ENCODE measurements around the gene FBXW11. TPM values are rescaled to one million over a fixed set of nuclear protein-coding genes. Genes with fewer than 3 reads are reported as not detected.
"Not testable (repeated sequence)": the region's sequence is repeated elsewhere in the genome, so short reads cannot be mapped to it uniquely, and the experiment has no call there.

Gene FBXW11
- total RNA-seq, 1 donor from 2014 or later: 52.7 TPM

DNA sequence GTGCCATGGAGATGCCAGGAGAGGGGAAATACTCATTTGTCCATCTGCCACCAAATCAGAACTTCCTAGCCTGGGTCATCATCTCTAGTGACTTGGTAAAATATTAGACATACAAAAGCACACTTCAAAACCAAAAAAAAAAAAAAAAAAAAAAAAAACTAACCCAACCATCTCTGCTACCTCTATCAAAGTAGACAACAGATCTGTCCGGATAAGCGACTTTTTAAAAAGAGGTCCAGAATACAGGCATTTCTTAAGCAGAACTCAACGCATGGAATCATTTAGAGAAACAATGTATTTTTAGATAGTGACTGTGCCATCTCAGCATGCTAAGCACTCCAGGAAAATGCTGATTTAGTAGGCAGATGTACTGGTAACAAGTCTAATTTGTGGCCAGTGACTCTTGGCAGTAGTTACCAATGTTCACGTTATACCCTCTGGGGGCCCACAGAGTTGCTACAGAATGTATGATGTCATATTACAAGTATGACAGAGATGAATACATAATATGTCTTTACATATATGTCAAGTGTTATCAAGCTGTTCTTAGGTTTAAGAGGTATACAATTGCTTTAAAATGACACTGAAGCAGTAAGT, 113.0 kb downstream of the FBXW11 start:
- H3K27me3 Mint-ChIP-seq: no peaks in the 10 kb centered on the region
- H3K9me3 Mint-ChIP-seq: no peaks in the 10 kb centered on the region
- DNase-seq (no peak), ATAC-seq (ENCODE audit: low read depth) (no peak)
- H3K4me1 Mint-ChIP-seq: peaks cover 2% of the 10 kb centered on the region
- POLR2A ChIA-PET: no interaction called here
- intact Hi-C loops (cut with micrococcal nuclease): no loop called here
- CTCF ChIA-PET: interaction anchor here (1.2 to 1.3 kb wide), 3 partner anchors 13 to 18 kb away, joined by 3 read pairs; no protein-coding TSS in a partner anchor
- H3K36me3 Mint-ChIP-seq (ENCODE audit: low read depth): peaks cover 84% of the 10 kb centered on the region
- TF ChIP-seq, protein P1, sequence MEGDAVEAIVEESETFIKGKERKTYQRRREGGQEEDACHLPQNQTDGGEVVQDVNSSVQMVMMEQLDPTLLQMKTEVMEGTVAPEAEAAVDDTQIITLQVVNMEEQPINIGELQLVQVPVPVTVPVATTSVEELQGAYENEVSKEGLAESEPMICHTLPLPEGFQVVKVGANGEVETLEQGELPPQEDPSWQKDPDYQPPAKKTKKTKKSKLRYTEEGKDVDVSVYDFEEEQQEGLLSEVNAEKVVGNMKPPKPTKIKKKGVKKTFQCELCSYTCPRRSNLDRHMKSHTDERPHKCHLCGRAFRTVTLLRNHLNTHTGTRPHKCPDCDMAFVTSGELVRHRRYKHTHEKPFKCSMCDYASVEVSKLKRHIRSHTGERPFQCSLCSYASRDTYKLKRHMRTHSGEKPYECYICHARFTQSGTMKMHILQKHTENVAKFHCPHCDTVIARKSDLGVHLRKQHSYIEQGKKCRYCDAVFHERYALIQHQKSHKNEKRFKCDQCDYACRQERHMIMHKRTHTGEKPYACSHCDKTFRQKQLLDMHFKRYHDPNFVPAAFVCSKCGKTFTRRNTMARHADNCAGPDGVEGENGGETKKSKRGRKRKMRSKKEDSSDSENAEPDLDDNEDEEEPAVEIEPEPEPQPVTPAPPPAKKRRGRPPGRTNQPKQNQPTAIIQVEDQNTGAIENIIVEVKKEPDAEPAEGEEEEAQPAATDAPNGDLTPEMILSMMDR (IDR thresholded peaks at IDR 0.05): no peak
- no peak overlapping the region for H3K27ac Mint-ChIP-seq
- no peak overlapping the region for H3K4me3 Mint-ChIP-seq

DNA sequence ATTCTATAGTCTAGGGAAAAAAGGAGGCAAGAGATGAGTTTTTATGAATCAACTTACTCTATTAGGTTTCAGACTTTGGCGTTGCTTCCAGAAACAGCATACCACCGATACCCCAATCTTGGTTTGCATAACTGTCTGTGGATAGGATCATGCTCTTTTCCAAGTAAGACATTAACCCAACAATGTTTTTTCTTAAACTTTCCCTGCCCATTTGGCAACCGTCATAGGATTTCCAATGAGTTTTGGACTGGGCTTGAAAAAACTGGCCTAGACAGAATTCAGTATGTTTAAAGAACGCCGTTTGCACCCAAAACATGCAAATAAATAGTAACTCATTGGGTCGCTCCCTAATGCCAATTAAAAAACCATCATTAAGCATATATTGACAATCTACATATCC, 114.8 kb downstream of the FBXW11 start:
- H3K27ac Mint-ChIP-seq: no peak overlapping the region
- intact Hi-C loops (cut with micrococcal nuclease): no loop called here
- DNase-seq: no peak
- no peaks in the 10 kb centered on the region for H3K9me3 Mint-ChIP-seq
- no peak overlapping the region for H3K4me3 Mint-ChIP-seq
- no peak for ATAC-seq (ENCODE audit: low read depth)
- ChIA-PET CTCF (no interaction called here), POLR2A (no interaction called here)
- TF ChIP-seq, protein P1 (IDR thresholded peaks at IDR 0.05): no peak
- no peaks in the 10 kb centered on the region for H3K27me3 Mint-ChIP-seq
- H3K36me3 Mint-ChIP-seq (ENCODE audit: low read depth): peaks cover 77% of the 10 kb centered on the region
- H3K4me1 Mint-ChIP-seq: peaks cover 2% of the 10 kb centered on the region

DNA sequence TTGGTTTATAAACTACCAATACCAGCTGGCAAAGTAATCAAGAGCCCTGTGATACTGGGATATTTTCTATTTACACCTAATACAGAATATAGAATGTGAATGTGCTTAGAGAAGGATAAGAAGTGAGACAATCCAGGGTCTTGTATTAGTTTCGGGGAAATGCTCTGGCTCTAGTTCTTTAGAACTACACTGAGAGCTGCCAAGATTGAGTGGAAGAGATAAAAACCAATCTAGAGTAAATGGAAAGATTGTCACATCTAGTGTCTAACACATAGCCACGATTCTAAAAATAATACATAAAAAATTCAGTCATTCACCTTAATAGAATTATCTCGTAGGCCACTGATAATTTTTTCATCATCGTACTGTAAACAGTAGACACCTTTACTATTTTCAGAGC, 115.3 kb downstream of the FBXW11 start:
- H3K27me3 Mint-ChIP-seq: no peaks in the 10 kb centered on the region
- POLR2A ChIA-PET: no interaction called here
- H3K4me1 Mint-ChIP-seq: no peaks in the 10 kb centered on the region
- ATAC-seq (ENCODE audit: low read depth) (no peak), DNase-seq (no peak)
- CTCF ChIA-PET: interaction anchor here (1.0 kb wide), 1 partner anchor 18 kb away, joined by 3 read pairs; no protein-coding TSS in a partner anchor
- no peak overlapping the region for H3K27ac Mint-ChIP-seq
- peaks cover 74% of the 10 kb centered on the region for H3K36me3 Mint-ChIP-seq (ENCODE audit: low read depth)
- no peaks in the 10 kb centered on the region for H3K9me3 Mint-ChIP-seq
- intact Hi-C loops (cut with micrococcal nuclease): no loop called here
- TF ChIP-seq, protein P1 (IDR thresholded peaks at IDR 0.05): no peak
- no peak overlapping the region for H3K4me3 Mint-ChIP-seq

DNA sequence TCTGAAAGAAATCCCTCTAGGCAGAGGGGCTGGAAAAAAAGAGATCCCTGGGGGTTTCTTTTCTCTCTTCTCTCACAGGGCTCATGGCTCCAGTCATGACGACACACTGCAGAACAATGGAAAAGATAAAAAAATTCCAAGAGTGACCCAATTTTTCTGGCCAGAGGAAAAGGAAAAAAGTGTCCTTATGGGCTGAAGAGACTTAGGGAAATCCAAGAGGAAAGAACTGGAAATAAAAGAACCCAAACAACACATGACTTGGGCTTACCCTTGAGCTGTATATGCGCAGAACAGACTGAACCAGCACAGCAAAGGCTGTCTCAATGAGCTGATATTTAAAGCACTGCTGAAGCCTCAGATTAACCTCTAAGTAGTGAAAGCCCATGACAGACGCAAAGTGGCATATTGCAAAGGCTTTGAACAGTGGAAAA, 118.4 kb downstream of the FBXW11 start:
- Mint-ChIP-seq H3K27ac (no peak overlapping the region), H3K4me1 (no peaks in the 10 kb centered on the region), H3K36me3 (ENCODE audit: low read depth) (peaks cover 80% of the 10 kb centered on the region), H3K9me3 (peaks cover 1% of the 10 kb centered on the region), H3K27me3 (no peaks in the 10 kb centered on the region), H3K4me3 (no peak overlapping the region)
- POLR2A ChIA-PET: no interaction called here
- TF ChIP-seq, protein P1 (IDR thresholded peaks at IDR 0.05): no peak
- ATAC-seq (ENCODE audit: low read depth): no peak
- intact Hi-C loops (cut with micrococcal nuclease): no loop called here
- CTCF ChIA-PET: no interaction called here
- no peak for DNase-seq

DNA sequence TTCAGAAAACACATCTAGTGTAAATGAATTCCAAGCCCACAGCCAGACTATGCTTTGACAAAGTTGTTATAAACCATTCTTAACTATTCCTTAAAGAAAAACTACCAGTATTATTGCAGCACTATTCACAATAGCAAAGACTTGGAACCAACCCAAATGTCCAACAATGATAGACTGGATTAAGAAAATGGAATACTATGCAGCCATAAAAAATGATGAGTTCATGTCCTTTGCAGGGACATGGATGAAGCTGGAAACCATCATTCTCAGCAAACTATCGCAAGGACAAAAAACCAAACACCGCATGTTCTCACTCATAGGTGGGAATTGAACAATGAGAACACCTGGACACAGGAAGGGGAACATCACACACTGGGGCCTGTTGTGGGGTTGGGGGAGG, 120.4 kb downstream of the FBXW11 start:
- H3K27me3 Mint-ChIP-seq; CTCF ChIA-PET; DNase-seq; H3K27ac Mint-ChIP-seq; H3K4me1 Mint-ChIP-seq; intact Hi-C loops (cut with micrococcal nuclease); POLR2A ChIA-PET; H3K9me3 Mint-ChIP-seq; H3K4me3 Mint-ChIP-seq; ATAC-seq (ENCODE audit: low read depth): not testable (repeated sequence)
- peaks cover 76% of the 10 kb centered on the region for H3K36me3 Mint-ChIP-seq (ENCODE audit: low read depth)

DNA sequence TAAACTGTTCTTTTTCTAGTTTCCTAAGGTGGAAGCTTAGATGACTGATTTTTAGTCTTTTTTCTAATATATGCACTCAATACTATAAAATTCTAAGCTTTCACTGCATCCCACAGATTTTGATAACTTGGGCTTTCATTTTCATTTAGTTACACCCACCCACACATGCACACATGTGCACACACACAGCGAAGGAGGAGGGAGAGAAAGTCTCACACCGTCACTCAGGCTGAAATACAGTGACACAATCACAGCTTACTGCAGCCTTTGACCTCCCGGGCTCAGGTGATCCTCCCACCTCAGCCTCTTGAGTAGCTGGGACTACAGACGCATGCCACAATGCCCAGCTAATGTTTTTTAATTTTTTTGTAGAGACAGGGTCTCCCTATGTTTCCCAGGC, 124.3 kb downstream of the FBXW11 start:
- H3K4me3 Mint-ChIP-seq: no peak overlapping the region

More for the DNA sequence above, 124.3 kb downstream of the FBXW11 start:
- DNase-seq (no peak), ATAC-seq (ENCODE audit: low read depth) (no peak)
- no peak overlapping the region for H3K27ac Mint-ChIP-seq
- no peaks in the 10 kb centered on the region for H3K4me1 Mint-ChIP-seq
- H3K9me3 Mint-ChIP-seq: peaks cover 1% of the 10 kb centered on the region
- intact Hi-C loops (cut with micrococcal nuclease): no loop called here
- no peaks in the 10 kb centered on the region for H3K27me3 Mint-ChIP-seq
- POLR2A ChIA-PET: no interaction called here
- H3K36me3 Mint-ChIP-seq (ENCODE audit: low read depth): peaks cover 74% of the 10 kb centered on the region
- CTCF ChIA-PET: no interaction called here
- TF ChIP-seq, protein P1 (IDR thresholded peaks at IDR 0.05): no peak
